ENCODE data around the gene METTL2B. TPM values are rescaled to one million over a fixed set of nuclear protein-coding genes. Genes with fewer than 3 reads are reported as not detected.
A peak's percentile ranks its signal among the peaks of the same experiment; 100 is the strongest.
"Not testable (repeated sequence)": the region's sequence is repeated elsewhere in the genome, so short reads cannot be mapped to it uniquely, and the experiment has no call there.

The METTL2B gene
- total RNA-seq (10 to 100 TPM; 17.1 to 24.2 (median 19.4) TPM), polyA plus RNA-seq (10 to 100 TPM; 10.0 to 10.5 TPM)
- long read RNA-seq, donor 1, transcript METTL2B-201 (9 exons, 2,182 nt): major isoform, 10 of 14 reads
- long read RNA-seq, donor 1, partial matches to known transcripts: 0 of 14 reads
- long read RNA-seq, donor 1, other reads (novel, unspliced or antisense): 4 of 14 reads
- long read RNA-seq, donor 2, transcript METTL2B-201 (9 exons, 2,182 nt): major isoform, 11 of 19 reads
- long read RNA-seq, donor 2, partial matches to known transcripts: 1 of 19 reads
- long read RNA-seq, donor 2, other reads (novel, unspliced or antisense): 6 of 19 reads
- long read RNA-seq, donor 3, transcript METTL2B-201 (9 exons, 2,182 nt): major isoform, 32 of 46 reads
- long read RNA-seq, donor 3, transcript METTL2B-206 (8 exons, 1,590 nt): minor isoform, 6 of 46 reads
- long read RNA-seq, donor 3, partial matches to known transcripts: 1 of 46 reads
- long read RNA-seq, donor 3, other reads (novel, unspliced or antisense): 7 of 46 reads

DNA sequence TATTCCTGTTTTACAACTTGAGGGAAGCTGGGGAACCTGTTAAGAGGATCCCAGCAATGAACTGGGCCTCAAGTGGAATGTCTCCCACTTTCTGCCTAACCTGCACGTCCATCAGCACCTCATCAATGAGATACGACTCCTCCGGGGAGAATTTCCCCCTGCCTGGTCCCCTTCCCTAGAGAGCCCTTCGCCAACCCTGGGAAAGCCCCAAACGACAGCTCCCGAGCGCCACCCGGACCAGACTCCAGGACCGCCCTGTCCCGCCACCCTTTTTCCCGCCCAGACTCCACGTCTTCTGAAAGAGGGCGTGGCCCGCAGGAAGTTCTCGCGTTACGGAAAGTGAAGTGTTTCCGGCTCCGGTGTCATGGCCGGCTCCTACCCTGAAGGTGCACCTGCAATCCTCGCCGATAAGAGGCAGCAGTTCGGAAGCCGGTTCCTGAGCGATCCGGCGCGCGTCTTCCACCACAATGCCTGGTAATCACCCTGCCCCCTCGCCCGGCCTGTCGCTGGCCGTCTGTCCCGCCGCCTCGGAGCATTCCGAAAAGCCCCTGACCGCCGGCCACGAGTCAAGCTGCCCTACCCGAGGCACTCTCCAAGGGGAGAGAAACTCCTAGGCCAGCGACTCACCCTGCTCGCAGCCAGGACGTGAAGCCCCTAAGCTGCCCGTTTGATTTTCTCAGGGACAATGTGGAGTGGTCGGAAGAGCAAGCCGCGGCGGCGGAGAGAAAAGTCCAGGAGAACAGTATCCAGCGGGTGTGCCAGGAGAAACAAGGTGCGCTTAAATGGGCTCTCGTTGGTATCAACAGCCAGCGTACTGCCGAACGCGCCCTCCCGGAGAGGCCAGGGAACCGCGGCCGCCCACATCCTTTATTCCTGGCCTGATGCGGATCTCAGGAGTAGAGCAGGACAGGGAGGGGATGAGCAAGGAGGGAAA is at the start of gene METTL2B:
Gene METTL2B, plus strand, starts transcription at position 347 of the 934 bp plus-strand sequence. Its CDS starts 18 bp downstream, at position 365.
- TF ChIP-seq, protein P1, sequence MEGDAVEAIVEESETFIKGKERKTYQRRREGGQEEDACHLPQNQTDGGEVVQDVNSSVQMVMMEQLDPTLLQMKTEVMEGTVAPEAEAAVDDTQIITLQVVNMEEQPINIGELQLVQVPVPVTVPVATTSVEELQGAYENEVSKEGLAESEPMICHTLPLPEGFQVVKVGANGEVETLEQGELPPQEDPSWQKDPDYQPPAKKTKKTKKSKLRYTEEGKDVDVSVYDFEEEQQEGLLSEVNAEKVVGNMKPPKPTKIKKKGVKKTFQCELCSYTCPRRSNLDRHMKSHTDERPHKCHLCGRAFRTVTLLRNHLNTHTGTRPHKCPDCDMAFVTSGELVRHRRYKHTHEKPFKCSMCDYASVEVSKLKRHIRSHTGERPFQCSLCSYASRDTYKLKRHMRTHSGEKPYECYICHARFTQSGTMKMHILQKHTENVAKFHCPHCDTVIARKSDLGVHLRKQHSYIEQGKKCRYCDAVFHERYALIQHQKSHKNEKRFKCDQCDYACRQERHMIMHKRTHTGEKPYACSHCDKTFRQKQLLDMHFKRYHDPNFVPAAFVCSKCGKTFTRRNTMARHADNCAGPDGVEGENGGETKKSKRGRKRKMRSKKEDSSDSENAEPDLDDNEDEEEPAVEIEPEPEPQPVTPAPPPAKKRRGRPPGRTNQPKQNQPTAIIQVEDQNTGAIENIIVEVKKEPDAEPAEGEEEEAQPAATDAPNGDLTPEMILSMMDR (IDR thresholded peaks at IDR 0.05): peak in 8 of 9 donors; percentile 13 to 51 (median 40)
- 1% methylated on average over 62 of the region's 62 CpGs for WGBS, 2 donors
- ATAC-seq (peak; percentile 97 to 99 (median 99)), DNase-seq (peak; percentile 86 to 93)
- intact Hi-C loops (cut with DNase I): loop anchor here in 4 of 10 donors (5.0 to 10.0 kb wide), 3 partner anchors 56 to 406 kb away; no protein-coding TSS in a partner anchor
- Histone ChIP-seq H3K27ac (peak within 1 kb of the TSS in 9 of 10 donors; percentile 59 to 90 (median 84)), H3K4me3 (peak within 1 kb of the TSS; percentile 55 to 90 (median 80)), H3K36me3 (peaks cover 0 to 30% (median 8%) of the 10 kb centered on the region in 9 donors), H3K4me1 (peaks cover 0 to 21% (median 16%) of the 10 kb centered on the region in 9 donors)
- not testable (repeated sequence) for H3K9me3 ChIP-seq, H3K27me3 ChIP-seq

GRCh38 chr7:128427289-128427891 is 49.2 kb upstream of the METTL2B start:
- Histone ChIP-seq H3K4me1 (peaks cover 0 to 21% (median 4%) of the 10 kb centered on the region in 9 donors), H3K9me3 (no peaks in the 10 kb centered on the region), H3K4me3 (no peak overlapping the region), H3K36me3 (no peaks in the 10 kb centered on the region), H3K27me3 (no peaks in the 10 kb centered on the region), H3K27ac (no peak overlapping the region)
- TF ChIP-seq, protein P1 (IDR thresholded peaks at IDR 0.05): peak; percentile 63 to 91 (median 83)
- DNase-seq (no peak), ATAC-seq (peak in 6 of 8 donors; percentile 43 to 71 (median 56))
- intact Hi-C loops (cut with DNase I): loop anchor here in 7 of 10 donors (1.0 to 2.0 kb wide), 2 partner anchors 29 to 32 kb away; no protein-coding TSS in a partner anchor
- WGBS, 2 donors: 16 to 19% methylated on average over 7 of the region's 7 CpGs

DNA sequence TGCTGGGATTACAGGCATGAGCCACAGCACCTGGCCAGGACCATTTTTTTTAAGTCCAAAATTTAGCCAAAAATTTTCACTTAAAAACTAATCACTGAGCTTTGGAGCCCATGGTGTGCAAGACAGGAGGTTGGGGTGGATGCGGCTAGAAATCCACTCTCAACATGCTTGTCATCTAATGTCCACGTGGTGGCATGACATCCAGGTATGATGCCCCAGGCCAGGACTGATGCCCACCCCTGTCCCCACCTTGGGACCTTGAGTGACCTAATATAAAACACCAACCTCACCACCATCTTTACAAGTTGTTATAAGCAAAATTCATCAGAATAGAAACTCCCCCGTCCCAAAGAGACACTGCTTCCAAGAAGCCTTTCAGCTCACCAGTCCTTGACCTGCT is 46.3 kb upstream of the METTL2B start:
- intact Hi-C loops (cut with DNase I): no loop called here
- Histone ChIP-seq H3K27me3 (no peaks in the 10 kb centered on the region), H3K36me3 (no peaks in the 10 kb centered on the region), H3K4me3 (no peak overlapping the region), H3K4me1 (peaks cover 0 to 7% (median 0%) of the 10 kb centered on the region in 9 donors), H3K9me3 (no peaks in the 10 kb centered on the region), H3K27ac (no peak overlapping the region)
- DNase-seq (no peak), ATAC-seq (no peak)
- 73 to 81% methylated on average over 3 of the region's 3 CpGs for WGBS, 2 donors
- TF ChIP-seq, protein P1 (IDR thresholded peaks at IDR 0.05): no peak

Data from heart right ventricle (tissue), 16 donors.